GM19193 (cell line): ENCODE measurements around the gene MAGI2.

ENCODE experiments used
- POLR2A ChIP-seq: IDR thresholded peaks from 4 replicates; pipeline ENCODE4 v1.6.1; 2011; ENCODE audit not compliant: insufficient read depth, insufficient read length; ENCODE audit errors: extremely low read depth

MAGI2 gene

GRCh38 chr7:79353720-79354468 lies 99.6 kb downstream of the MAGI2 start:
- TF ChIP-seq POLR2A = no peak

GRCh38 chr7:79352323-79352722 lies 101.1 kb downstream of the MAGI2 start:
- no peak for TF ChIP-seq POLR2A

DNA sequence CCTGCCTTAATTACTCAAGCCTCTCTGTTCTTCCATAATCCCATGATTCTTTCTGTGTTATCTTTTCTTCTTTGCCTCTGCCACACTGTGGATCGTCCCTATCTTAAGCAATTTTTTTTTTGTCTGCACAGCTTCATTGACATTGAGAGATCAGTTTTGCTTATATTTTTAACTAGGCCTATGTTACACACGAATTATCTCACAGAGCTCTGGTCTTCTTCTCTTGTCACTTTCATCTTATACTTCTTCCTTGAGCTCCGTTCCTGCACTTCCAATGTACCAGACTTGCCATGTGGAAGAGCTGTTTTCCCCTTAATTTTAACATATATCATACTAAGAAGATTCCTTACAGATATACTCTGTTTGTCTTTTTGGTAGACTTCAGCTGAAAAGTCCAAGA lies 106.1 kb downstream of the MAGI2 start:
- TF ChIP-seq POLR2A = no peak

- no peak for TF ChIP-seq POLR2A
Observed at GRCh38 chr7:79341902-79342301, 111.6 kb downstream of the MAGI2 start.

DNA sequence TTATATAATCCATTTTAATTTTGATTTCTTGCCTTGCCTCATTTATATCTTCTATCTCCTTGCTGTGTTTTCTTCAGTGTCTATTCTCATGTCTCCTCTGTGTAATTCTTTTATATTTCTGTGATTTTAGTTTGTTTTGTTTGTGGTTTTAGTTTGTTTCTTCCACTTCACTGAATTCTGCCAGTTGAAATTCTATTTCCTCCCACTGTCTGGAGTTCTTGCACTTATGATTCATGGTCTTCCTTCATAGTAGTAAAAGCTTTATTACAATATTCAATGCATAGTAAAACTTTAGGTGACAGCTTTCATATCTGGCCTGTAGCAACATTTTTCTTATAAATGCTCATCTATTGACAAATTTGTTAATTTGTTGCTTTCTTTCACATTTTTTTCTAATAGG lies 113.3 kb downstream of the MAGI2 start:
- no peak for TF ChIP-seq POLR2A

GRCh38 chr7:79339208-79339925 lies 114.1 kb downstream of the MAGI2 start:
- TF ChIP-seq POLR2A = no peak

DNA sequence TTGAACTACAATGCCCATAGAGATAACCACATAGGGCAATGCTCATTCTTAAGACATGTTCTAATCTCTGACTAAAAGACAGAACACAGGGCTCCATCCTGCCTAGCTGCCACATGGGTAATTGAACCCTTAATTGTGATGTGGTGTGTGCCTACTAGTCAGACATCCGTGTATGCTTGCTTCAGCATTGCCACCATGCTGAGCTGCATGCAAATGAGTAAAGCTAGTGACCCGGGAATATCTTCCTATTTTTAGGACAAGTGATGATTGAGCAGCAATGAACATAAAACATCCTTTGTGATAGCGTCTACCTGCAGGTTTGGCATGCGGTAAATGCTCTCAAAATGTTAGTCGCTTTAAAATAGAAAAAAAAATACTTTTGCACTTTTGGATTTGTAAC lies 115.8 kb downstream of the MAGI2 start:
- TF ChIP-seq POLR2A = no peak

DNA sequence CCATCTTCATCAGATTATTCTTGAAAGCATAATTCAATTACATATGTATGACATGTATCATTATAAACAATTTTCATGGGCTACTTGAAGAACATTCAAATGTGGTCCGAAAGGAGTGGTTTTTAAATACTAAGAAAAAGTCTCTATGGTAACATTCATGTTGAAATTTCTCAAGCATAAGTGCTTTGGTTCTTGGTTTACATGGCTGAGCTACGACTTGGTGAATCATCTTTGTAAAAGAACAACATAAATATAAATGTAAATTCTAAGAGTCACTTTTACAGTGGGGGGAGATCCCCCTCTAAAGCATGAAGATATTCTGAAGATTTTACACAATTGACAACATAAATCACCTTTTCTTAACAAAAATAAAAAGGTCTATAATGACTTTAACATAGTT lies 118.6 kb downstream of the MAGI2 start:
- no peak for TF ChIP-seq POLR2A

GRCh38 chr7:79334334-79334733 lies 119.1 kb downstream of the MAGI2 start:
- TF ChIP-seq POLR2A = no peak

DNA sequence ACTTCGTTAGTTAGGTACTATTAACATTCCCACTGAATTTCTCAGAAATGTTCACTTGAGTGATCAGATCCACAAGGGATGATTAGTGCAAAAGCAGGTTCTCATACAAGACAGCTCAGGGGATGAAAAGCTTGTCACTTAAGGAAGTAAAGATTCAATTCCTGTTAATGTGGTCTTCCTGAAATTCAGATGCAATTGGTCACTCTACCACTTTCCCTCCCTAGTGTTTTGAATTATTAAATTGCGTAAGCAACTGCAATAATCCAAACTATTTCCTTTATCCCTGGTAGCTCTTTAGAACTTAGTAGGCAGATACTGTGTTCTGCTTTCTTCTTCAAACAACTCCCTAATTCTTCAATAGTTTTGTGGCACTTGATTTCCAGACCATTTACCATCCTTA lies 121.4 kb downstream of the MAGI2 start:
- TF ChIP-seq POLR2A = no peak

DNA sequence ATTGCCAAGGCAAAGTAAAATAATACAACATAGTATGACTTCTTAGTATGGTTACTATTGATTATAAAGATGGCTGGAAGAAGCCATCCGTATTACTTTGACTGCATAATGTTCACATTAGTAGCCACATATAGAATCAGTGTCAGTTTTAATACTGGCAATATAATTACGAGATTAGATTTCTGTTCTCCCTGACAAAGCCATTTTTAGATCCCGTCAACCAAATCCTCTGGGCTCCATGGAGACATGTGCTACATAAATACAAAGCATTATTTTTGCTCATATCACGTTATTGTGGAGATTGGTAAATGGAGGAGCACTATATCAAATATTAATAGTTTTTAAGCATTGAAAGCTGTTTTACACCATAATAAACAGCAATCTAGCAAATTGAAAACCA lies 124.0 kb downstream of the MAGI2 start:
- no peak for TF ChIP-seq POLR2A

DNA sequence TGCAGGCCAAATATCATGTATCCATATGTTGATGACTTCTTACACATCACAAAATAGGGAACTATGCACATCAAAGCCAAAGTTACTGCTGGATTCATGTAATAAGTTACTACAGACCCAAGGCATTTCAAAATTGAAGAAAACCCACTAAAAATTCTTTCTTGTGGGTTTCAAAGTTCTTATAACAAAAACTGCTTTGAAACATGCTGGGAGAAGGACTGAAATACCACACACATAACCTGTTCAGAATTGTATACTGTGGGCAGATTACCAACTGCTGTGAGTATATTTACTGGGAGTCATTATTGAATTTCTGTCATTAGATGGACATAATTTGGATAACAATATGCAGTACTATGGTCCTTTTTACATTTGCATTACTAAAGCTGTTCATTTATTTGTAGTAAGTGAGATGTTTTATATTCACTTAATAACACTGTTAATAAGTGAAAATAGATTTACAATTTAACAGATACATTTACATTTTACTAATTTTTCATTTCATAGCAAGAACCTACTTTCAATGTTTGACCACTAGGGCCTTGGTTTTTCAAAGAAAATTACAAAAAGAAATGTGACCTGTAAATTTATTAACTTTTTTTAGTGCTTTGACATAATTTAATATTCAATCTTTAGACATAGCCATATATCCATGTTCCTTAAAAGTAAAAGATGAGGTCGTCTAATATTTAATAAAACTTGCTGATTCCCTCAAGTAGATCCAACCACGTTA lies 132.6 kb downstream of the MAGI2 start:
- no peak for TF ChIP-seq POLR2A

DNA sequence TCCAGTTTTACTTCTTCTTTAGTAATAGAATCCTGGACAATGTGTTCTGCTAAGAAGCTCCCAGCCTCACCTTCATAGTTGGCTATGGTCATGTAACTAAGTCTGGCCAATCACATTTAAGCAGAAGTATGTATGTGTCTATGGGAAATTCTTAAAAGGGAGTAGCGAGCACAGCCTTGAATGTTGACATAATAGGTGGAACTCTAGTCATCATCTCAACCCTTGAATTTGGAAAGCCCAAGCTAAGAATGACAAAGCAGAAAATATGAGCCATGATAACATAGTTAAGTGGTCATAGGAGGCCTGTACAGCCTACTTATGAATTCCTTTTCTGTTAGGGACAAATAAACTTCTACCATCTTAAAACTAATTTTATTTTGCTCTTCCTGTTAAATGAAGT lies 134.1 kb downstream of the MAGI2 start:
- no peak for TF ChIP-seq POLR2A

- no peak for TF ChIP-seq POLR2A
Observed at GRCh38 chr7:79317728-79318127, 135.7 kb downstream of the MAGI2 start.

DNA sequence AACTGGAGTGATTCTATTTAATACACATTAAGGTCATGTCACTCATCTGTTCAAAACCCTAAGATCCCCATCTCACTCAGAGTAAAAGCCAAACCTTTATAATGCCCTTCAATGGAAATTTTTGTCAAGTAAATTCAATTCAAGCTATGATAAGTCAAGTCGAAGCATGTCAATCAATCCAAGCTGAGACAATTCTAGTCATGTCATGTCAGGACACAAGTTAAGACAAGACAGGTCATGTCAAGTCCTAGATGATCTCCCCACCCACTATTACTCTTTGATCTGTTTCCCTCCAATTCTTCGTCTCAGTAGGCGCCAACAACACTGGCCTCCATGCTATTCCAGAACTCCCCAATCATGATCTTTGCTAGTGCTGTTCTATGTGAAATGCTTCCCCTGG lies 141.4 kb downstream of the MAGI2 start:
- TF ChIP-seq POLR2A = no peak

GRCh38 chr7:79308192-79308591 lies 145.3 kb downstream of the MAGI2 start:
- no peak for TF ChIP-seq POLR2A
